NCI-H1092 (cell line): Measurements from ENCODE around the gene NAA40.
A peak's percentile ranks its signal among the peaks of the same experiment; 100 is the strongest.

Experiments used
- DNase-seq: peaks from one replicate; lab custom pipeline; 2025; lab: John Stamatoyannopoulos, UW

NAA40 gene

GRCh38 chr11:63938479-63939396, at the start of gene NAA40:
Gene NAA40, plus strand, starts transcription at chr11:63939002. Its CDS starts 95 bp downstream, at chr11:63939097.
- peak; percentile 97 for DNase-seq

GRCh38 chr11:63889344-63889743, 49.5 kb upstream of the NAA40 start:
- DNase-seq, result no peak

- DNase-seq, result no peak
Measured at GRCh38 chr11:63890368-63890767, 48.4 kb upstream of the NAA40 start.

- DNase-seq, result no peak
Measured at GRCh38 chr11:63892228-63892627, 46.6 kb upstream of the NAA40 start.

- DNase-seq, result no peak
Measured at GRCh38 chr11:63893355-63893754, 45.4 kb upstream of the NAA40 start.

- DNase-seq, result no peak
Measured at GRCh38 chr11:63896071-63896470, 42.7 kb upstream of the NAA40 start.

GRCh38 chr11:63897459-63898146, 41.2 kb upstream of the NAA40 start:
- no peak for DNase-seq

GRCh38 chr11:63901660-63902059, 37.1 kb upstream of the NAA40 start:
- DNase-seq, result no peak

- no peak for DNase-seq
Measured at GRCh38 chr11:63903884-63904283, 34.9 kb upstream of the NAA40 start.

GRCh38 chr11:63904743-63905142, 34.1 kb upstream of the NAA40 start:
- DNase-seq, result no peak

GRCh38 chr11:63905179-63905578, 33.6 kb upstream of the NAA40 start:
- DNase-seq, result no peak

GRCh38 chr11:63906087-63906486, 32.7 kb upstream of the NAA40 start:
- no peak for DNase-seq

- no peak for DNase-seq
Measured at GRCh38 chr11:63906585-63906984, 32.2 kb upstream of the NAA40 start.

GRCh38 chr11:63907063-63907462, 31.7 kb upstream of the NAA40 start:
- DNase-seq, result no peak

- no peak for DNase-seq
Measured at GRCh38 chr11:63907808-63908530, 30.8 kb upstream of the NAA40 start.

- no peak for DNase-seq
Measured at GRCh38 chr11:63908631-63909401, 30.0 kb upstream of the NAA40 start.

- no peak for DNase-seq
Measured at GRCh38 chr11:63909591-63910506, 29.0 kb upstream of the NAA40 start.

- no peak for DNase-seq
Measured at GRCh38 chr11:63910675-63911074, 28.1 kb upstream of the NAA40 start.

GRCh38 chr11:63911440-63911839, 27.4 kb upstream of the NAA40 start:
- no peak for DNase-seq

GRCh38 chr11:63911876-63912275, 26.9 kb upstream of the NAA40 start:
- DNase-seq, result no peak

GRCh38 chr11:63912678-63913077, 26.1 kb upstream of the NAA40 start:
- no peak for DNase-seq
